GM06990 (cell line): Measurements from ENCODE around the gene STK17B.

ENCODE experiments used
- DNase-seq: peaks from one replicate; pipeline ENCODE4 v3.0.0-alpha.2; 2011; ENCODE audit not compliant: insufficient read length; ENCODE audit errors: extremely low read depth
- H3K27me3 ChIP-seq: replicated peaks from 2 replicates; pipeline ENCODE4 v1.6.0; 2011; ENCODE audit warnings: low read length; ENCODE audit not compliant: control insufficient read depth, insufficient read depth
- H3K36me3 ChIP-seq: 2 replicates; pipeline ENCODE4 v1.5.1; 2011; ENCODE audit warnings: low read length; ENCODE audit not compliant: control insufficient read depth, insufficient read depth
- H3K4me3 ChIP-seq: replicated peaks from 2 replicates; pipeline ENCODE4 v1.5.1; 2011; ENCODE audit warnings: low read depth, mild to moderate bottlenecking, control low read depth, low read length
- CTCF ChIP-seq: IDR thresholded peaks from 2 replicates; pipeline ENCODE4 v1.5.1; 2011; ENCODE audit warnings: low read length, control low read depth, mild to moderate bottlenecking, inconsistent platforms; ENCODE audit not compliant: insufficient read depth, poor library complexity, severe bottlenecking

STK17B gene

GRCh38 chr2:196183528-196184231 is 12.3 kb upstream of the STK17B start:
- Histone ChIP-seq H3K4me3 (no peak overlapping the region), H3K36me3 (no peaks in the 10 kb centered on the region), H3K27me3 (no peaks in the 10 kb centered on the region)
- no peak for DNase-seq
- no peak for TF ChIP-seq CTCF

DNA sequence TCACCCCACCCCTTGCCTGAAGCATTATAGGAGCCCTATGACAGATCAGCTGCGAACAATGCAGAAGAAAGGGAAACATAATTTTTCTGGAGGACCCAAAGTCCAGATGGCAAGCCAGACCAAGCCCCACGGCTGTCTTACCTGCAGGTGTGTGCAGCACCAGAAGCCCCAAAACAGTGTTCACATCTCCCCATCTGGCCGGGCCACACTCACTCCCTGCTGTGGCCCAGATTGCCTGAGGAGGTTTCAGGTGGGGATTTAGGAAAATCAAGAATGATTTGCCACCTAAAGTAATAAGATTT is 11.7 kb upstream of the STK17B start:
- Histone ChIP-seq H3K4me3 (no peak overlapping the region), H3K36me3 (no peaks in the 10 kb centered on the region), H3K27me3 (no peaks in the 10 kb centered on the region)
- TF ChIP-seq CTCF, result no peak
- DNase-seq, result no peak

- no peaks in the 10 kb centered on the region for H3K27me3 ChIP-seq
- no peaks in the 10 kb centered on the region for H3K36me3 ChIP-seq
- DNase-seq, result no peak
- no peak for TF ChIP-seq CTCF
- H3K4me3 ChIP-seq, result no peak overlapping the region
Observed at GRCh38 chr2:196182439-196183171, 11.2 kb upstream of the STK17B start.

DNA sequence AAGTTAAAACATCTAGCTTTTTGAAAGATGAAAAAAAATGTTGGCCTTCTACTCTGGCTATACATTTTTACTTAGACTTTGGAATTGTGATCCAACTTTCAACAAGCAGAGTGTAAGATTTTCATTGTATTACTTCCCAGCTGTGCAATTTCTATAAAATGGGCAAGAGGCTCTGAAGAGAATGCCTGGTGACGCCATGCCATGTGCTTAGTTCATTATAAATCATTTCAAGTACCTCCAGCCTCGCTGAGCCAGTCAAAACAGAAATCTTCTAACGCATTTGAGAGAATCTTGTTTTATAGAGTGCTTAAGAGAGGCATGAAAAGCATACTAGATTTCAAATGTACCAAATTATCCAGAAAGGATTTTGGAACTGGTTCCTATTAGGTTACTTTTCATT is 10.1 kb upstream of the STK17B start:
- no peaks in the 10 kb centered on the region for H3K36me3 ChIP-seq
- no peak for TF ChIP-seq CTCF
- H3K4me3 ChIP-seq, result no peak overlapping the region
- no peak for DNase-seq
- H3K27me3 ChIP-seq, result no peaks in the 10 kb centered on the region

GRCh38 chr2:196177124-196177523 is 5.7 kb upstream of the STK17B start:
- Histone ChIP-seq H3K36me3 (no peaks in the 10 kb centered on the region), H3K4me3 (no peak overlapping the region), H3K27me3 (no peaks in the 10 kb centered on the region)
- no peak for DNase-seq
- TF ChIP-seq CTCF, result no peak
